Liver (tissue), 3 donors: Measurements from ENCODE around the gene TGFBR3L.

Source experiments
- EGR1 ChIP-seq, 2 donors: IDR thresholded peaks; 2 replicates each; pipeline ENCODE4 v1.6.1; 2016 to 2018; ENCODE audit warnings: antibody characterized with exemption in 2 of 2, low read depth in 2 of 2
- HNF4A ChIP-seq, 2 donors: conservative IDR thresholded peaks; 2 replicates each; pipeline ENCODE4 v1.6.1; 2016; ENCODE audit warnings: antibody characterized with exemption in 2 of 2, mild to moderate bottlenecking in 2 of 2
- NR2F2 ChIP-seq: IDR thresholded peaks from 2 replicates; pipeline ENCODE4 v1.6.1; 2016; ENCODE audit warnings: antibody characterized with exemption
- RXRA ChIP-seq, 2 donors: IDR thresholded peaks; 2 replicates each; pipeline ENCODE4 v1.6.1; 2017 to 2018; ENCODE audit warnings: antibody characterized with exemption in 2 of 2, mild to moderate bottlenecking in 1 of 2
- TF ChIP-seq, protein P1 (sequence below): fragments of 150-350 bp; IDR thresholded peaks from 2 replicates; pipeline ENCODE4 v1.5.1; 2017; ENCODE audit warnings: improper control_type of control experiment, low read depth, low read length; ENCODE audit not compliant: missing input control
- donor health status: healthy.
- donor health status: healthy.

- TF ChIP-seq, protein P1, sequence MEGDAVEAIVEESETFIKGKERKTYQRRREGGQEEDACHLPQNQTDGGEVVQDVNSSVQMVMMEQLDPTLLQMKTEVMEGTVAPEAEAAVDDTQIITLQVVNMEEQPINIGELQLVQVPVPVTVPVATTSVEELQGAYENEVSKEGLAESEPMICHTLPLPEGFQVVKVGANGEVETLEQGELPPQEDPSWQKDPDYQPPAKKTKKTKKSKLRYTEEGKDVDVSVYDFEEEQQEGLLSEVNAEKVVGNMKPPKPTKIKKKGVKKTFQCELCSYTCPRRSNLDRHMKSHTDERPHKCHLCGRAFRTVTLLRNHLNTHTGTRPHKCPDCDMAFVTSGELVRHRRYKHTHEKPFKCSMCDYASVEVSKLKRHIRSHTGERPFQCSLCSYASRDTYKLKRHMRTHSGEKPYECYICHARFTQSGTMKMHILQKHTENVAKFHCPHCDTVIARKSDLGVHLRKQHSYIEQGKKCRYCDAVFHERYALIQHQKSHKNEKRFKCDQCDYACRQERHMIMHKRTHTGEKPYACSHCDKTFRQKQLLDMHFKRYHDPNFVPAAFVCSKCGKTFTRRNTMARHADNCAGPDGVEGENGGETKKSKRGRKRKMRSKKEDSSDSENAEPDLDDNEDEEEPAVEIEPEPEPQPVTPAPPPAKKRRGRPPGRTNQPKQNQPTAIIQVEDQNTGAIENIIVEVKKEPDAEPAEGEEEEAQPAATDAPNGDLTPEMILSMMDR = no peak
- TF ChIP-seq HNF4A (conservative IDR thresholded peaks at IDR 0.05) = no peak
- no peak for TF ChIP-seq RXRA (IDR thresholded peaks at IDR 0.05)
- TF ChIP-seq NR2F2 = no peak
- TF ChIP-seq EGR1 (IDR thresholded peaks at IDR 0.05; ENCODE audit: low read depth in 2 of 2) = no peak
Observed at GRCh38 chr19:7926021-7926726, 11.5 kb downstream of the TGFBR3L start, which contains the start of gene CTXN1.
